HCT116 (cell line): ENCODE results near the gene ANXA4.

Experiments
- CTCF ChIP-seq, 3 experiments: fragments of 200-600 bp in 1 of 3; sonication (generic) in 1 of 3; IDR thresholded peaks in 2 of 3; conservative IDR thresholded peaks in 1 of 3; 2 replicates each; pipeline ENCODE4 v1.5.1; 2012 to 2017; ENCODE audit warnings: low read depth in 2 of 3, low read length in 2 of 3, antibody characterized with exemption in 1 of 3, borderline replicate concordance in 1 of 3, control low read depth in 1 of 3, mild to moderate bottlenecking in 1 of 3, mixed read lengths in 1 of 3, mixed run types in 1 of 3, moderate library complexity in 1 of 3; ENCODE audit not compliant: insufficient read depth in 1 of 3
- EZH2 ChIP-seq: fragments of 200-600 bp; sonication (generic); IDR thresholded peaks from 2 replicates; pipeline ENCODE4 v1.6.1; 2017; ENCODE audit warnings: antibody characterized with exemption, mixed run types
- FOSL1 ChIP-seq: IDR thresholded peaks from 2 replicates; pipeline ENCODE4 v1.6.1; 2012; ENCODE audit warnings: low read depth
- POLR2A ChIP-seq: IDR thresholded peaks from 2 replicates; pipeline ENCODE4 v1.7.0; 2011; ENCODE audit warnings: borderline replicate concordance; ENCODE audit not compliant: insufficient read depth, insufficient read length; ENCODE audit errors: extremely low read depth
- RAD21 ChIP-seq: IDR thresholded peaks from 2 replicates; pipeline ENCODE4 v1.6.1; 2012; ENCODE audit warnings: low read depth, mild to moderate bottlenecking
- SRF ChIP-seq: IDR thresholded peaks from 2 replicates; pipeline ENCODE4 v1.6.1; 2012; ENCODE audit warnings: low read depth
- YY1 ChIP-seq: IDR thresholded peaks from 2 replicates; pipeline ENCODE4 v1.6.1; 2011; ENCODE audit warnings: low read length, low read depth, moderate library complexity, mild to moderate bottlenecking; ENCODE audit not compliant: insufficient replicate concordance; ENCODE audit errors: extremely low read depth
- ZBTB33 ChIP-seq: IDR thresholded peaks from 2 replicates; pipeline ENCODE4 v1.6.1; 2011; ENCODE audit warnings: mild to moderate bottlenecking, low read length, moderate library complexity; ENCODE audit not compliant: insufficient replicate concordance; ENCODE audit errors: extremely low read depth

GRCh38 chr2:69715964-69716363 lies 26.0 kb upstream of the ANXA4 start:
- TF ChIP-seq YY1 (no peak), CTCF (IDR thresholded peaks at IDR 0.05 in 2 of 3, conservative IDR thresholded peaks at IDR 0.05 in 1 of 3; ENCODE audit: borderline replicate concordance in 1 of 3, insufficient read depth in 1 of 3, low read depth in 2 of 3, low read length in 2 of 3) (no peak), ZBTB33 (no peak), SRF (no peak), RAD21 (no peak), POLR2A (no peak), FOSL1 (no peak), EZH2 (no peak)
